ENCODE results near the gene SPEG.

DNA sequence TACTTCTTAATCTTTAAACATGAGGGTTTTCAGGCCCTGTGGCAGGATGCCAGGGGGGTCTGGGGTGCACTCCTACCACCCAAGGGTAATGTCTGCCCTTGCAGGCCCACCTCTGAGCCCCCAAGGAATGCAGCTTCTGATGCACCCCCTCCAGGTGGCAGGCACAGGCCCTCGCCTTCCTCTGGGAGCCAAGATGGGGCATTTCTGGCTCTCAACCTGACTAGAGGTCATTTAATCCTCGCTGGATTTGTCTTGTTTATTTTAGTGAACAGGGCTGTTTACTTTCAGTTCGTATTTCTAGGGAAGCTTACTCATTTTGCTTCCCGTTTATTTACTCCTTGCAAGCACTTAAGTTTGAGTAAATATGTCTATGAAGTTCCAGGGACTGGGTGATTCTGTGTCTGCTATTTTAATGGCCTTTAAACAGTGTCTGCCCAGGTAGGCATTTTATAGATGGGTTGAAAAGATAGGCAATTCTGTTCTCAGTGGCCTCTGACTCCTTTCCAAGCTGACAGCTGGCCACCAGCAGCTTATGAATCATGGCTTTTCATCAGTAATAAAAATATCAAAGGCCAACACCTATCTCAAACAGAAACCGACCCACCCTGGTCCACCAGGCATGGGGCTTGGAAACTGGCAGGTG, 35.8 kb upstream of the SPEG start:
- TF ChIP-seq CTCF (IDR thresholded peaks at IDR 0.05) (no peak), POLR2AphosphoS5 (IDR thresholded peaks at IDR 0.05) (no peak), POLR2A (IDR thresholded peaks at IDR 0.05) (no peak)

Measured in upper lobe of left lung (tissue), 4 donors.